Activated CD8-positive, alpha-beta T cell treated with anti-CD3 and anti-CD28 coated beads, Interleukin-2, amount 10 ng/mL, durations not matched to agents 7 days and 5 days (primary cell): ENCODE results near the gene TMEM44. TPM values are rescaled to one million over a fixed set of nuclear protein-coding genes. Genes with fewer than 3 reads are reported as not detected.

Source experiments
- ATAC-seq: fragments of 150-1000 bp; cut with Tn5 transposase; one replicate; pipeline ENCODE4 v1.10.0; 2021; ENCODE audit warnings: moderate library complexity
- CTCF ChIA-PET: fragments of 350-600 bp; sonication (Branson Sonifier 250); formaldehyde crosslinking; loops from one replicate; lab custom pipeline; 2021; ENCODE audit warnings: antibody characterized with exemption; lab: Charles Lee
- POLR2A ChIA-PET: fragments of 350-600 bp; sonication (Branson Sonifier 250); formaldehyde crosslinking; loops from one replicate; lab custom pipeline; 2021; ENCODE audit warnings: antibody characterized with exemption; lab: Charles Lee
- DNase-seq: peaks from one replicate; pipeline ENCODE4 v3.0.0-alpha.2; 2020
- H3K27ac Mint-ChIP-seq: one replicate; pipeline ENCODE4 v1.8.0; 2021; ENCODE audit warnings: mild to moderate bottlenecking, mixed read lengths
- H3K27me3 Mint-ChIP-seq: one replicate; pipeline ENCODE4 v1.8.0; 2021; ENCODE audit warnings: low read depth, mixed read lengths
- H3K36me3 Mint-ChIP-seq: one replicate; pipeline ENCODE4 v1.8.0; 2021; ENCODE audit warnings: low read depth, mixed read lengths
- H3K4me1 Mint-ChIP-seq: one replicate; pipeline ENCODE4 v1.8.0; 2021; ENCODE audit warnings: low read depth, mixed read lengths
- H3K4me3 Mint-ChIP-seq: one replicate; pipeline ENCODE4 v1.8.0; 2021; ENCODE audit warnings: mild to moderate bottlenecking, mixed read lengths
- H3K9me3 Mint-ChIP-seq: one replicate; pipeline ENCODE4 v1.8.0; 2022; ENCODE audit warnings: mixed read lengths; ENCODE audit not compliant: insufficient read depth
- total RNA-seq, 2 experiments: library from RNA; stranded (reverse); gene quantifications; one replicate each; pipeline ENCODE4 v1.2.3, GENCODE V29; 2021

TMEM44 gene
- total RNA-seq, 2 experiments from 2014 or later = 9.1 to 9.9 TPM

- Mint-ChIP-seq H3K9me3 (no peaks in the 10 kb centered on the region), H3K4me1 (peaks cover 27% of the 10 kb centered on the region), H3K36me3 (peaks cover 15% of the 10 kb centered on the region), H3K27ac (peak within 1 kb of the TSS; percentile 97), H3K4me3 (peak within 1 kb of the TSS; percentile 97), H3K27me3 (no peaks in the 10 kb centered on the region)
- ATAC-seq (peak; percentile 93), DNase-seq (peak; percentile 94)
- ChIA-PET POLR2A (interaction anchor here (0.7 to 3.0 kb wide), 9 partner anchors 11 to 600 kb away, joined by 3 to 25 read pairs (median 4); partner anchors contain the start of genes FAM43A and TMEM44), CTCF (interaction anchor here (0.6 to 9.7 kb wide), 24 partner anchors 13 to 769 kb away, joined by 3 to 226 read pairs (median 6); partner anchors contain the start of genes FAM43A, TMEM44 and XXYLT1)
Observed at GRCh38 chr3:194671900-194672808, 38.9 kb upstream of the TMEM44 start, which contains the start of gene LSG1. Gene LSG1 (minus strand): TSS chr3:194672191. CDS start chr3:194672162, 29 bp downstream.

GRCh38 chr3:194671511-194671899 lies 38.3 kb upstream of the TMEM44 start:
- DNase-seq = peak; percentile 49
- POLR2A ChIA-PET = interaction anchor here (0.9 to 3.0 kb wide), 5 partner anchors 12 to 88 kb away, joined by 3 to 25 read pairs (median 6); partner anchors contain the start of genes FAM43A and TMEM44

GRCh38 chr3:194667363-194667762 lies 34.1 kb upstream of the TMEM44 start:
- no peaks in the 10 kb centered on the region for H3K27me3 Mint-ChIP-seq
- no peaks in the 10 kb centered on the region for H3K9me3 Mint-ChIP-seq
- DNase-seq = no peak
- peaks cover 15% of the 10 kb centered on the region for H3K4me1 Mint-ChIP-seq
- POLR2A ChIA-PET = no interaction called here
- no peak overlapping the region for H3K27ac Mint-ChIP-seq
- peaks cover 35% of the 10 kb centered on the region for H3K36me3 Mint-ChIP-seq
- no peak for ATAC-seq
- CTCF ChIA-PET = interaction anchor here (1.1 kb wide), 1 partner anchor 595 kb away, joined by 3 read pairs; no protein-coding TSS in a partner anchor
- H3K4me3 Mint-ChIP-seq = no peak overlapping the region

More at GRCh38 chr3:194671511-194671899, 38.3 kb upstream of the TMEM44 start:
- CTCF ChIA-PET = interaction anchor here (0.7 to 9.7 kb wide), 28 partner anchors 12 to 870 kb away, joined by 3 to 226 read pairs (median 4); partner anchors contain the start of genes FAM43A and XXYLT1
- peak; percentile 24 for ATAC-seq
- Mint-ChIP-seq H3K27ac (peak overlapping the region; percentile 97), H3K4me1 (peaks cover 27% of the 10 kb centered on the region), H3K4me3 (peak overlapping the region; percentile 97), H3K27me3 (no peaks in the 10 kb centered on the region), H3K9me3 (no peaks in the 10 kb centered on the region), H3K36me3 (peaks cover 15% of the 10 kb centered on the region)

GRCh38 chr3:194664857-194665256 lies 31.6 kb upstream of the TMEM44 start:
- Mint-ChIP-seq H3K36me3 (peaks cover 44% of the 10 kb centered on the region), H3K4me3 (no peak overlapping the region), H3K27me3 (no peaks in the 10 kb centered on the region), H3K4me1 (peaks cover 20% of the 10 kb centered on the region), H3K27ac (no peak overlapping the region), H3K9me3 (no peaks in the 10 kb centered on the region)
- DNase-seq (no peak), ATAC-seq (no peak)
- CTCF ChIA-PET = interaction anchor here (1.0 kb wide), 1 partner anchor 18 kb away, joined by 4 read pairs; no protein-coding TSS in a partner anchor
- POLR2A ChIA-PET = no interaction called here

GRCh38 chr3:194661946-194662345 lies 28.7 kb upstream of the TMEM44 start:
- Mint-ChIP-seq H3K27ac (no peak overlapping the region), H3K4me1 (peaks cover 17% of the 10 kb centered on the region), H3K9me3 (no peaks in the 10 kb centered on the region), H3K36me3 (peaks cover 45% of the 10 kb centered on the region), H3K4me3 (no peak overlapping the region), H3K27me3 (no peaks in the 10 kb centered on the region)
- DNase-seq (no peak), ATAC-seq (no peak)
- POLR2A ChIA-PET = no interaction called here
- CTCF ChIA-PET = interaction anchor here (1.8 to 7.4 kb wide), 2 partner anchors 9 to 21 kb away, joined by 6 to 59 read pairs; partner anchors contain the start of gene LSG1

- H3K27me3 Mint-ChIP-seq = no peaks in the 10 kb centered on the region
- POLR2A ChIA-PET = no interaction called here
- H3K36me3 Mint-ChIP-seq = peaks cover 48% of the 10 kb centered on the region
- no peak overlapping the region for H3K27ac Mint-ChIP-seq
- ATAC-seq (peak; percentile 53), DNase-seq (no peak)
- H3K4me3 Mint-ChIP-seq = no peak overlapping the region
- peaks cover 17% of the 10 kb centered on the region for H3K4me1 Mint-ChIP-seq
- H3K9me3 Mint-ChIP-seq = no peaks in the 10 kb centered on the region
- CTCF ChIA-PET = interaction anchor here (1.3 to 7.4 kb wide), 3 partner anchors 10 to 28 kb away, joined by 6 to 59 read pairs (median 6); partner anchors contain the start of gene LSG1
Observed at GRCh38 chr3:194661374-194661773, 28.2 kb upstream of the TMEM44 start.

GRCh38 chr3:194659778-194660177 lies 26.6 kb upstream of the TMEM44 start:
- Mint-ChIP-seq H3K27ac (no peak overlapping the region), H3K4me1 (peaks cover 20% of the 10 kb centered on the region), H3K4me3 (no peak overlapping the region), H3K36me3 (peaks cover 45% of the 10 kb centered on the region), H3K9me3 (no peaks in the 10 kb centered on the region), H3K27me3 (no peaks in the 10 kb centered on the region)
- no peak for ATAC-seq
- DNase-seq = no peak
- POLR2A ChIA-PET = no interaction called here
- CTCF ChIA-PET = interaction anchor here (1.1 to 7.4 kb wide), 3 partner anchors 12 to 447 kb away, joined by 3 to 59 read pairs (median 6); partner anchors contain the start of gene LSG1

GRCh38 chr3:194658477-194659242 lies 25.4 kb upstream of the TMEM44 start:
- DNase-seq = no peak
- ChIA-PET CTCF (interaction anchor here (0.8 to 7.4 kb wide), 3 partner anchors 13 to 29 kb away, joined by 3 to 59 read pairs (median 4); partner anchors contain the start of gene LSG1), POLR2A (interaction anchor here (1.8 kb wide), 1 partner anchor 13 kb away, joined by 6 read pairs; the partner anchor contains the start of gene LSG1)
- H3K27ac Mint-ChIP-seq = peak overlapping the region; percentile 5
- no peak for ATAC-seq
- H3K36me3 Mint-ChIP-seq = peaks cover 53% of the 10 kb centered on the region
- H3K9me3 Mint-ChIP-seq = no peaks in the 10 kb centered on the region
- peaks cover 29% of the 10 kb centered on the region for H3K4me1 Mint-ChIP-seq
- H3K4me3 Mint-ChIP-seq = no peak overlapping the region
- H3K27me3 Mint-ChIP-seq = no peaks in the 10 kb centered on the region

- CTCF ChIA-PET = interaction anchor here (0.8 to 7.4 kb wide), 3 partner anchors 14 to 30 kb away, joined by 3 to 59 read pairs (median 4); partner anchors contain the start of gene LSG1
- peaks cover 59% of the 10 kb centered on the region for H3K36me3 Mint-ChIP-seq
- no peak for DNase-seq
Observed at GRCh38 chr3:194657439-194657838, 24.2 kb upstream of the TMEM44 start.

GRCh38 chr3:194654443-194654842 lies 21.2 kb upstream of the TMEM44 start:
- ATAC-seq = no peak
- Mint-ChIP-seq H3K4me3 (no peak overlapping the region), H3K9me3 (no peaks in the 10 kb centered on the region), H3K36me3 (peaks cover 73% of the 10 kb centered on the region), H3K4me1 (peaks cover 17% of the 10 kb centered on the region), H3K27ac (peak overlapping the region; percentile 47), H3K27me3 (no peaks in the 10 kb centered on the region)
- POLR2A ChIA-PET = no interaction called here
- DNase-seq = no peak
- CTCF ChIA-PET = interaction anchor here (1.5 kb wide), 1 partner anchor 17 kb away, joined by 7 read pairs; the partner anchor contains the start of gene LSG1

More at GRCh38 chr3:194657439-194657838, 24.2 kb upstream of the TMEM44 start:
- H3K27ac Mint-ChIP-seq = no peak overlapping the region
- ATAC-seq = no peak
- H3K4me1 Mint-ChIP-seq = peaks cover 29% of the 10 kb centered on the region
- H3K4me3 Mint-ChIP-seq = no peak overlapping the region
- POLR2A ChIA-PET = interaction anchor here (0.7 to 1.8 kb wide), 2 partner anchors 15 kb away, joined by 4 to 6 read pairs; partner anchors contain the start of gene LSG1
- no peaks in the 10 kb centered on the region for H3K27me3 Mint-ChIP-seq
- no peaks in the 10 kb centered on the region for H3K9me3 Mint-ChIP-seq
